GM19372 (cell line): ENCODE measurements around the gene MYPN.
"Not testable (repeated sequence)": the region's sequence is repeated elsewhere in the genome, so short reads cannot be mapped to it uniquely, and the experiment has no call there.

Source experiments
- ATAC-seq: cut with Tn5 transposase; IDR thresholded peaks from one replicate; pipeline ENCODE4 v1.9.1; 2021; ENCODE audit warnings: mild to moderate bottlenecking, low read depth, moderate library complexity; ENCODE audit not compliant: unreplicated experiment

The MYPN gene

GRCh38 chr10:68223535-68224165 is 114.4 kb downstream of the MYPN start:
- ATAC-seq = no peak

- no peak for ATAC-seq
These were observed 115.5 kb downstream of the MYPN start for GRCh38 chr10:68224810-68225209.

GRCh38 chr10:68230268-68230667 is 121.0 kb downstream of the MYPN start:
- ATAC-seq = no peak

- peak; percentile 93 for ATAC-seq
These were observed 122.0 kb downstream of the MYPN start for GRCh38 chr10:68231106-68231816.

GRCh38 chr10:68231817-68232251 is 122.5 kb downstream of the MYPN start, which contains the start of gene ATOH7:
ATOH7 (minus strand) TSS chr10:68232113; CDS start chr10:68231677, 436 bp downstream.
- no peak for ATAC-seq

GRCh38 chr10:68233046-68233445 is 123.8 kb downstream of the MYPN start:
- ATAC-seq = no peak

- no peak for ATAC-seq
These were observed 125.8 kb downstream of the MYPN start for GRCh38 chr10:68235111-68235510.

GRCh38 chr10:68235581-68235980 is 126.3 kb downstream of the MYPN start:
- no peak for ATAC-seq

- ATAC-seq = no peak
These were observed 127.9 kb downstream of the MYPN start for GRCh38 chr10:68237173-68237572.

- no peak for ATAC-seq
These were observed 129.1 kb downstream of the MYPN start for GRCh38 chr10:68238371-68238770.

GRCh38 chr10:68239069-68239468 is 129.8 kb downstream of the MYPN start:
- ATAC-seq = no peak

GRCh38 chr10:68239596-68240150 is 130.4 kb downstream of the MYPN start:
- no peak for ATAC-seq

GRCh38 chr10:68242051-68242450 is 132.8 kb downstream of the MYPN start:
- ATAC-seq = no peak

- ATAC-seq = not testable (repeated sequence)
These were observed 137.1 kb downstream of the MYPN start for GRCh38 chr10:68246397-68246796.

GRCh38 chr10:68247931-68248330 is 138.6 kb downstream of the MYPN start:
- ATAC-seq = no peak

GRCh38 chr10:68249297-68249696 is 140.0 kb downstream of the MYPN start:
- ATAC-seq = no peak

GRCh38 chr10:68251151-68251550 is 141.9 kb downstream of the MYPN start:
- ATAC-seq = no peak

GRCh38 chr10:68251625-68252495 is 142.6 kb downstream of the MYPN start:
- ATAC-seq = no peak

GRCh38 chr10:68253346-68253745 is 144.1 kb downstream of the MYPN start:
- no peak for ATAC-seq

GRCh38 chr10:68261132-68261856 is 152.0 kb downstream of the MYPN start:
- ATAC-seq = no peak
